GM13977 (cell line): Measurements from ENCODE around the gene CCDC110.

ENCODE experiments used
- DNase-seq: peaks from one replicate; pipeline ENCODE4 v3.0.0; 2012; ENCODE audit warnings: low spot score
- CTCF ChIP-seq: IDR thresholded peaks from 2 replicates; pipeline ENCODE4 v1.5.1; 2012; ENCODE audit warnings: mild to moderate bottlenecking, control low read depth; ENCODE audit not compliant: insufficient read depth; ENCODE audit errors: extremely low read depth, missing control alignments
- in situ Hi-C: fragments of 300-500 bp; cut with MboI; formaldehyde crosslinking; loops from one replicate; pipeline ENCODE4 v1.12.0; 2022; ENCODE audit warnings: low sequenced_read_pairs, low pct_unique_long_range_greater_than_20kb, mixed read lengths, inconsistent platforms; ENCODE audit not compliant: unreplicated experiment

Gene CCDC110

GRCh38 chr4:185471235-185472102, at the start of gene CCDC110:
Gene CCDC110, minus strand, starts transcription at chr4:185471733. Its CDS starts 50 bp downstream, at chr4:185471683.
- DNase-seq, result peak; percentile 100
- in situ Hi-C loops, result no loop called here
- peak; percentile 89 for TF ChIP-seq CTCF

DNA sequence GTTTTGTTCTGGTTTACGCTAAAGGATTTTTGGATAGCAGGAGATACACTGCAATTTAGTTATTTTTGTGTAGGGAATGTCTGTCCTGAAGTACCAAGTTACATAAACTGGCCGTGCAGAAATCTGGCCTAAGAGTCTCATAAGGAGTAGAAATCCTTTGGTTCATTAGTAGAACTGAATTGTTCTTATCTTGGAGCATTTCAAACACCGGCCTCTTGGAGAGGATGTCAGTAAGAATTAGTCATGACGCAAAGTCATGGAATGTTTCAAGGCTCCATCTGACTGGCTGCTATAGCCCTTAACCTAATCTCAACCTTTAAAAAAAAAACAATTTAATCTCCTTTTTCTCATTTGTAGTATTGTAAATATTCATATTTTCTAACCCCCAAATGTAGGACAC, 48.6 kb upstream of the CCDC110 start:
- no peak for DNase-seq
- no peak for TF ChIP-seq CTCF
- in situ Hi-C loops, result no loop called here

- DNase-seq, result no peak
- no peak for TF ChIP-seq CTCF
- in situ Hi-C loops, result no loop called here
Measured at GRCh38 chr4:185518494-185518893, 47.0 kb upstream of the CCDC110 start.

GRCh38 chr4:185518069-185518468, 46.5 kb upstream of the CCDC110 start:
- no peak for DNase-seq
- no peak for TF ChIP-seq CTCF
- in situ Hi-C loops, result no loop called here

GRCh38 chr4:185515248-185515647, 43.7 kb upstream of the CCDC110 start:
- no peak for DNase-seq
- in situ Hi-C loops, result no loop called here
- no peak for TF ChIP-seq CTCF

DNA sequence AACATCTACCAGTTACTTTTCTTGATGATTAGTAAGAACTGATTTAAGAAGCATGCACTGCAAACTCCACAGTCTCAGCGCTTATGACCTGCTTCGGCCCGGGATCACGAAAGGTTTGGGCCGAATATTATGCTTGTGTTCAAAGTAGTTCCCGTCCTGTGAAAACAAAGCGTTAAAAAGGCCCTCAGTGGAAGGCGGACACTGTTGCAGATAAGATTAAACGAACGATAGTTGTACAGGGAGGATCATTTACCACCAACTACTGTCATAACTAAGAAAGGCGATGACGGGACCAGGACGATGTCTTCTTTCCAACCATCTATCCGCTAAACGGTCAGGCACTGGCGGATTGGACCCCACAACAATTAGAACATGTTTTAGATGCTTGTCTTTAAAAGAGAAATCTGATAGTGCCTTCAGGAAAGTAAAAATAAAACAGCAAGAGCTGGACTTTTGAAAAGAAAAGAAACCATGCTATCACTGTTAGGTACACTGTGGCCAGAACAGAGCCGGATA, 42.7 kb upstream of the CCDC110 start:
- in situ Hi-C loops, result no loop called here
- DNase-seq, result no peak
- no peak for TF ChIP-seq CTCF
